Rectal smooth muscle tissue (tissue), 1 donor: ENCODE results near the gene SLC30A7.

Experiments
- H3K27ac ChIP-seq: one replicate; pipeline ENCODE4 v1.7.0; 2013; ENCODE audit warnings: low read depth, low read length, inconsistent platforms
- H3K27me3 ChIP-seq: one replicate; pipeline ENCODE4 v1.7.0; 2013; ENCODE audit warnings: low read length; ENCODE audit not compliant: control insufficient read depth, insufficient read depth
- H3K36me3 ChIP-seq: one replicate; pipeline ENCODE4 v1.7.0; 2013; ENCODE audit warnings: low read length; ENCODE audit not compliant: control insufficient read depth, insufficient read depth
- H3K4me1 ChIP-seq: one replicate; pipeline ENCODE4 v1.7.0; 2013; ENCODE audit warnings: low read length; ENCODE audit not compliant: control insufficient read depth, insufficient read depth
- H3K4me3 ChIP-seq: one replicate; pipeline ENCODE4 v1.7.0; 2013; ENCODE audit warnings: low read length
- H3K9ac ChIP-seq: one replicate; pipeline ENCODE4 v1.7.0; 2013; ENCODE audit warnings: low read length

The SLC30A7 gene

GRCh38 chr1:100894603-100895539 lies 1.0 kb upstream of the SLC30A7 start, which contains the start of gene EXTL2:
EXTL2 (minus strand) TSS chr1:100894842; CDS start chr1:100888757, 6,085 bp downstream.
- peaks cover 14% of the 10 kb centered on the region for H3K4me1 ChIP-seq

GRCh38 chr1:100896481-100896982 lies 642 bp downstream of the SLC30A7 start:
- H3K27me3 ChIP-seq = no peaks in the 10 kb centered on the region
- H3K36me3 ChIP-seq = peaks cover 2% of the 10 kb centered on the region
- H3K27ac ChIP-seq = peak overlapping the region; percentile 89
- H3K9ac ChIP-seq = peak overlapping the region; percentile 77
- H3K4me1 ChIP-seq = peaks cover 14% of the 10 kb centered on the region
- H3K4me3 ChIP-seq = peak overlapping the region; percentile 94

More at GRCh38 chr1:100894603-100895539, 1.0 kb upstream of the SLC30A7 start, which contains the start of gene EXTL2:
- peaks cover 2% of the 10 kb centered on the region for H3K36me3 ChIP-seq
- peak within 1 kb of the TSS; percentile 94 for H3K4me3 ChIP-seq
- peak within 1 kb of the TSS; percentile 89 for H3K27ac ChIP-seq
- no peaks in the 10 kb centered on the region for H3K27me3 ChIP-seq
- peak within 1 kb of the TSS; percentile 74 for H3K9ac ChIP-seq

- peaks cover 1% of the 10 kb centered on the region for H3K4me1 ChIP-seq
- H3K36me3 ChIP-seq = peaks cover 2% of the 10 kb centered on the region
- H3K4me3 ChIP-seq = no peak overlapping the region
- H3K27ac ChIP-seq = no peak overlapping the region
- no peaks in the 10 kb centered on the region for H3K27me3 ChIP-seq
- H3K9ac ChIP-seq = no peak overlapping the region
Measured at GRCh38 chr1:100902365-100902764, 6.5 kb downstream of the SLC30A7 start.

- no peak overlapping the region for H3K9ac ChIP-seq
- H3K36me3 ChIP-seq = peaks cover 5% of the 10 kb centered on the region
- H3K27ac ChIP-seq = no peak overlapping the region
- H3K27me3 ChIP-seq = no peaks in the 10 kb centered on the region
- H3K4me3 ChIP-seq = no peak overlapping the region
- no peaks in the 10 kb centered on the region for H3K4me1 ChIP-seq
Measured at GRCh38 chr1:100903777-100904176, 7.9 kb downstream of the SLC30A7 start.

GRCh38 chr1:100904528-100904927 lies 8.6 kb downstream of the SLC30A7 start:
- Histone ChIP-seq H3K9ac (no peak overlapping the region), H3K27me3 (no peaks in the 10 kb centered on the region), H3K4me1 (no peaks in the 10 kb centered on the region), H3K4me3 (no peak overlapping the region), H3K36me3 (peaks cover 3% of the 10 kb centered on the region), H3K27ac (no peak overlapping the region)

- H3K27ac ChIP-seq = no peak overlapping the region
- no peaks in the 10 kb centered on the region for H3K27me3 ChIP-seq
- H3K4me3 ChIP-seq = no peak overlapping the region
- H3K9ac ChIP-seq = no peak overlapping the region
- peaks cover 3% of the 10 kb centered on the region for H3K36me3 ChIP-seq
- H3K4me1 ChIP-seq = no peaks in the 10 kb centered on the region
Measured at GRCh38 chr1:100905181-100905580, 9.3 kb downstream of the SLC30A7 start.

- Histone ChIP-seq H3K36me3 (peaks cover 7% of the 10 kb centered on the region), H3K9ac (no peak overlapping the region), H3K27ac (no peak overlapping the region), H3K27me3 (no peaks in the 10 kb centered on the region), H3K4me3 (no peak overlapping the region), H3K4me1 (no peaks in the 10 kb centered on the region)
Measured at GRCh38 chr1:100907887-100908286, 12.0 kb downstream of the SLC30A7 start.

- H3K27me3 ChIP-seq = no peaks in the 10 kb centered on the region
- no peaks in the 10 kb centered on the region for H3K4me1 ChIP-seq
- no peak overlapping the region for H3K4me3 ChIP-seq
- H3K27ac ChIP-seq = no peak overlapping the region
- H3K36me3 ChIP-seq = peaks cover 7% of the 10 kb centered on the region
- H3K9ac ChIP-seq = no peak overlapping the region
Measured at GRCh38 chr1:100909018-100909417, 13.1 kb downstream of the SLC30A7 start.

GRCh38 chr1:100912019-100912418 lies 16.1 kb downstream of the SLC30A7 start:
- no peaks in the 10 kb centered on the region for H3K4me1 ChIP-seq
- H3K36me3 ChIP-seq = peaks cover 9% of the 10 kb centered on the region

GRCh38 chr1:100921110-100921706 lies 25.3 kb downstream of the SLC30A7 start:
- peaks cover 3% of the 10 kb centered on the region for H3K36me3 ChIP-seq
- no peak overlapping the region for H3K27ac ChIP-seq
- H3K9ac ChIP-seq = no peak overlapping the region
- H3K4me1 ChIP-seq = no peaks in the 10 kb centered on the region
- H3K27me3 ChIP-seq = no peaks in the 10 kb centered on the region
- H3K4me3 ChIP-seq = no peak overlapping the region

More at GRCh38 chr1:100912019-100912418, 16.1 kb downstream of the SLC30A7 start:
- Histone ChIP-seq H3K9ac (no peak overlapping the region), H3K27me3 (no peaks in the 10 kb centered on the region), H3K4me3 (no peak overlapping the region), H3K27ac (no peak overlapping the region)

- Histone ChIP-seq H3K27me3 (no peaks in the 10 kb centered on the region), H3K4me3 (no peak overlapping the region), H3K36me3 (peaks cover 3% of the 10 kb centered on the region), H3K9ac (no peak overlapping the region), H3K27ac (no peak overlapping the region), H3K4me1 (no peaks in the 10 kb centered on the region)
Measured at GRCh38 chr1:100924212-100924611, 28.3 kb downstream of the SLC30A7 start.

GRCh38 chr1:100924991-100925390 lies 29.1 kb downstream of the SLC30A7 start:
- Histone ChIP-seq H3K36me3 (peaks cover 3% of the 10 kb centered on the region), H3K4me3 (no peak overlapping the region), H3K27me3 (no peaks in the 10 kb centered on the region), H3K4me1 (no peaks in the 10 kb centered on the region), H3K27ac (no peak overlapping the region), H3K9ac (no peak overlapping the region)
